PC-9 (cell line): ENCODE data around the gene SNCA.

ENCODE experiments used
- CTCF ChIP-seq: fragments of 200-600 bp; sonication (generic); conservative IDR thresholded peaks from 2 replicates; pipeline ENCODE4 v1.6.1; 2017; ENCODE audit warnings: mixed run types, antibody characterized with exemption, mild to moderate bottlenecking, moderate library complexity
- EZH2 ChIP-seq: fragments of 200-600 bp; sonication (generic); IDR thresholded peaks from 2 replicates; pipeline ENCODE4 v1.8.0; 2017; ENCODE audit warnings: antibody characterized with exemption, low read depth

- TF ChIP-seq CTCF, result no peak
- TF ChIP-seq EZH2, result no peak
These were observed 124.8 kb downstream of the SNCA start for GRCh38 chr4:89712141-89712540.
